ENCODE data around the gene UBALD1.

The UBALD1 gene

GRCh38 chr16:4614571-4615383 is at the start of gene UBALD1:
Gene UBALD1 (minus strand): TSS chr16:4614888. CDS start chr16:4614797, 91 bp downstream.
- DNase-seq (ENCODE audit: low spot score): peak; percentile 91
- peak; percentile 90 for FAIRE-seq

GRCh38 chr16:4663777-4664465 is 49.2 kb upstream of the UBALD1 start:
- FAIRE-seq (no peak), DNase-seq (ENCODE audit: low spot score) (no peak)

GRCh38 chr16:4663465-4663776 is 48.7 kb upstream of the UBALD1 start:
- no peak for DNase-seq (ENCODE audit: low spot score)
- no peak for FAIRE-seq

GRCh38 chr16:4661661-4662060 is 47.0 kb upstream of the UBALD1 start:
- DNase-seq (ENCODE audit: low spot score) (no peak), FAIRE-seq (no peak)

- DNase-seq (ENCODE audit: low spot score): peak; percentile 60
- FAIRE-seq: no peak
These were observed 45.8 kb upstream of the UBALD1 start for GRCh38 chr16:4660454-4661007.

- no peak for DNase-seq (ENCODE audit: low spot score)
- no peak for FAIRE-seq
These were observed 45.0 kb upstream of the UBALD1 start for GRCh38 chr16:4659363-4660353.

GRCh38 chr16:4656695-4657686 is 42.3 kb upstream of the UBALD1 start:
- FAIRE-seq: no peak

GRCh38 chr16:4656221-4656620 is 41.5 kb upstream of the UBALD1 start:
- FAIRE-seq: no peak
- no peak for DNase-seq (ENCODE audit: low spot score)

More at GRCh38 chr16:4656695-4657686, 42.3 kb upstream of the UBALD1 start:
- DNase-seq (ENCODE audit: low spot score): no peak

- DNase-seq (ENCODE audit: low spot score) (no peak), FAIRE-seq (no peak)
These were observed 41.1 kb upstream of the UBALD1 start for GRCh38 chr16:4655801-4656200.

GRCh38 chr16:4654964-4655590 is 40.4 kb upstream of the UBALD1 start:
- DNase-seq (ENCODE audit: low spot score) (no peak), FAIRE-seq (no peak)

- no peak for DNase-seq (ENCODE audit: low spot score)
- FAIRE-seq: no peak
These were observed 39.6 kb upstream of the UBALD1 start for GRCh38 chr16:4654011-4654963.

GRCh38 chr16:4652561-4652960 is 37.9 kb upstream of the UBALD1 start:
- no peak for FAIRE-seq
- DNase-seq (ENCODE audit: low spot score): no peak

- FAIRE-seq (no peak), DNase-seq (ENCODE audit: low spot score) (no peak)
These were observed 37.1 kb upstream of the UBALD1 start for GRCh38 chr16:4651827-4652226.

GRCh38 chr16:4650443-4651074 is 35.9 kb upstream of the UBALD1 start:
- peak; percentile 87 for FAIRE-seq
- peak; percentile 86 for DNase-seq (ENCODE audit: low spot score)

GRCh38 chr16:4649744-4650442 is 35.2 kb upstream of the UBALD1 start:
- FAIRE-seq (no peak), DNase-seq (ENCODE audit: low spot score) (no peak)

GRCh38 chr16:4648917-4649316 is 34.2 kb upstream of the UBALD1 start:
- FAIRE-seq (no peak), DNase-seq (ENCODE audit: low spot score) (no peak)

GRCh38 chr16:4647644-4647980 is 32.9 kb upstream of the UBALD1 start:
- FAIRE-seq (no peak), DNase-seq (ENCODE audit: low spot score) (no peak)
